OCI-M2 (cell line): ENCODE measurements around the gene TBC1D24.

Experiments
- DNase-seq: peaks from one replicate; lab custom pipeline; 2025; ENCODE audit not compliant: unreplicated experiment; lab: John Stamatoyannopoulos, UW

The TBC1D24 gene

DNA sequence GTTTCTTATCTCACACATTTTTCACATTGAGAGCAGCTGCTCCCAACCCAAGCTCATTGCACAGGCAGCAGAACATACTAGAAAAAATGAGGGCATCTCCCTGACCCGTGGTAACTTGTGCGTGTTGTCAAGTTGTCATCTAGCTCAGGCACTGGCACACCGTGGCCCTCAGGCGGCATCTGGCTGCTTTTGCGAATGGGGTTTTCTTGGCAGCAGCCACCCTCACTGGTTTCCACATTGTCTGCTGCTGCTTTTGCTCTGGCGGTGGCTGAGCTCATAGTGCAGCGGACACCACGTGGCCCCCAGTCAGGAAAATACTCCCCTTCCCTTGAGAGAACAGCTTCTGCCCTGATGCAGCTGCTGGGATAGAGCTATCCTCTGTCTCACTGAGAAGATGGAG is 24.4 kb upstream of the TBC1D24 start:
- DNase-seq: no peak

DNA sequence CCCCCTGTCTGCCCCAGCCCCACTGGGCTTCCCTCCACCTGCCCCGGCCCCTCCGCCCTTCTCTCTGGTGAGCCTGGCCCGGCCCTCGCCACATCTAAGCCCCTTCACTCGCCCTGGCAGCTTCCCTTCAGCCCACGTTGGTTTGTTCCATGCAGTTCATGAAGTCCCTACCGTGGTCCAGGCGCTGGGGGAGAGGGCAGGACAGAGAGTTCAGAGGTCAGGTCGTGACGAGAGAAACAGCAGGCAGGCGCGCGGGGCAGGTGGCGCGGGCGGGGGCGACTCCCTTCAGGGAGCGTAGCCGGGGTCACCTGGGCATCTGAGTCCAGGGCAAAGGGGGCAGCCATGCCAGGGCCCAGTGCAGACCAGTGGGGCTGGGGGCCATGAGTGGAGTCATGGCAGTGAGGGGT is 23.9 kb upstream of the TBC1D24 start:
- DNase-seq: no peak

DNA sequence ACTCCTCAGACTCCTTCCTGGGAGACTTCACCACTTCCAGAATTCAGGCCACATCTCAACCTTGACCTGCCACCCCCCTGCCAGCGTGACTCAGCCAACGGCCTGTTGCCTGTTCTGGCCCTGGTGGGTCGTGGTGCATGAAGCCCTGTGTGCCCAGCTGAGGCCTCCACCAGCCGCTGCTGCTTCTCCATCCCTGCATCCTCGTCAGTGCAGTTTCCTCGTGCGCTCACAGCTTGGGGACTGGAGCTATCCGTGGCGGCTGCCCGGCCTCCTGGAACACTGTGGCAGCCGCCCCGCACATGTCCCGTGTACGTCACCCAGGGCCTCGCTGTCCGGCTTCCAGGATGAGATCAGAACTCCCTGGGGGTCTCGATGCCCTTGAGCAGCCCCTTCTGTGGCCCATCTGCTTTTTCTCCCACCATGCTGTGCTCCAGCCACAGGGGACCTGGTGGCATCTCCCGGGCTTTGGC is 23.0 kb upstream of the TBC1D24 start:
- DNase-seq: no peak

- no peak for DNase-seq
These were observed 22.3 kb upstream of the TBC1D24 start for GRCh38 chr16:2452650-2453049.

- DNase-seq: no peak
These were observed 19.7 kb upstream of the TBC1D24 start for GRCh38 chr16:2455081-2455845.

GRCh38 chr16:2456551-2457153 is 18.3 kb upstream of the TBC1D24 start:
- DNase-seq: no peak

GRCh38 chr16:2457267-2457666 is 17.7 kb upstream of the TBC1D24 start:
- DNase-seq: no peak

GRCh38 chr16:2457946-2458345 is 17.0 kb upstream of the TBC1D24 start:
- DNase-seq: no peak

DNA sequence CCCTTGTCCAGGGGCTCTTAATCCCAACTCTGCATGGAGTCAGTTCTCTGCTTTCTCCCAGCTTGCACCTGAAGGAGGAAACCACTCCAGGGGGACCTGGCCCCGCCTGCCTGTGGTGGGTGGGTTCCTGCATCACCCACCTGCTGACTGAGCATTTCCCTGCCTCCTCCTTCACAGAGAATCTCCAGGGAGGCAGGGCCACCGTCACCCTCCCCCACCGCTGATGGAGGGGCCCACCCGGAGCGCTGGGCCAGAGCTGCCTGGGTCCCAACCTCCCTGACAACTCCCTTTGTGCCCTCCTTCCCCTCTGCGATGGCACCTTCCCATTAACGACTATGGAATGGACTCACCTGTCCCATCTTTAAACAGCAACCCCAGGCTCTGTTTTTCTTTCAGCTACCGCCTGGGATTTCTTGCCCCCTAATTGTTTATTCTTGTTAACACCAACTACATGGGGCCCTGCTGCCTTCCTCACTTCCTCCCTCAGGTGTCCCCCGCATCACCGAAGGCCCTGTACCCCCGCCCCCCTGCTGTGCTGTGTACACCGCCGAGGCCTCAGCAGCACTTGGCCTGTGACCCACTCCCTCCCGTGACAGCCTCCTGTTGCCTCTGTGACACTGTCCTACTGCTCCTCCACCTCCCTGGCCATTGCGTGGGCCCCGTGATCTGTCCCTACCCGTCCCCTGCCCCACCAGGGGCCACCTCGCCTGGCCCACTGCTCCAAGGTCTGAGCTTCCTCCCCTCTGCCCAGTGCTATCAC is 15.9 kb upstream of the TBC1D24 start:
- no peak for DNase-seq

- DNase-seq: peak; percentile 55
These were observed 15.1 kb upstream of the TBC1D24 start, which contains the start of gene TEDC2 for GRCh38 chr16:2459647-2460390. Gene TEDC2, plus strand, starts transcription at chr16:2460109. Its CDS starts 36 bp downstream, at chr16:2460145.

DNA sequence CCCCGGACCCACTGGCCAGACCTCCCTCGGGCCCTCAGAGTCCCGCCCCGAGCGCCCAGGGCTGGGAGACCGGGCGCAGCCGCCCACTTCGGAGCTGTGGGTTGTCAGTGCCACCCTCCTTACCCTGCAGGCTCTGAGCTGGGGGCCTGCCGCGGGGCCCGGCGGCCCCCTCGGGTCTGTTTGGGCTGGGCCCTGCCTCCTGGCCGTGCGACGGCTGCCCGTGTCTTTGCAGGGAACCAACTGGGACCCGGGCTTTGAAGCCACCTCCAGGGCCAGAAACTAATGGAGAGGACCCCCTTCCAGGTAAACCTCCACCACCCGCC is 14.6 kb upstream of the TBC1D24 start:
- no peak for DNase-seq

DNA sequence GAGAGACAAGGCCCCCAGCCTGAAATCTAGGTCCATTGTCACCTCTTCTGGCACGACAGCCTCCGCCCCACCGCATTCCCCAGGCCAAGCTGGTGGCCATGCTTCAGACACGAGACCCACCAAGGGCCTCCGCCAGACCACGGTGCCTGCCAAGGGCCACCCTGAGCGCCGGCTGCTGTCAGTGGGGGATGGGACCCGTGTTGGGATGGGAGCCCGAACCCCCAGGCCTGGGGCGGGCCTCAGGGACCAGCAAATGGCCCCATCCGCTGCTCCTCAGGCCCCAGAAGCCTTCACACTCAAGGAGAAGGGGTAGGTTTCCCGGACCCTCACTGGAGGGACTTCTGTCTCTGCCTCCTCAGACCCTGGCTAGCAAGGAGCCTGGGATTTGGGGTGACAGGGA is 14.0 kb upstream of the TBC1D24 start:
- DNase-seq: no peak

- DNase-seq: no peak
These were observed 12.7 kb upstream of the TBC1D24 start for GRCh38 chr16:2462031-2462866.

DNA sequence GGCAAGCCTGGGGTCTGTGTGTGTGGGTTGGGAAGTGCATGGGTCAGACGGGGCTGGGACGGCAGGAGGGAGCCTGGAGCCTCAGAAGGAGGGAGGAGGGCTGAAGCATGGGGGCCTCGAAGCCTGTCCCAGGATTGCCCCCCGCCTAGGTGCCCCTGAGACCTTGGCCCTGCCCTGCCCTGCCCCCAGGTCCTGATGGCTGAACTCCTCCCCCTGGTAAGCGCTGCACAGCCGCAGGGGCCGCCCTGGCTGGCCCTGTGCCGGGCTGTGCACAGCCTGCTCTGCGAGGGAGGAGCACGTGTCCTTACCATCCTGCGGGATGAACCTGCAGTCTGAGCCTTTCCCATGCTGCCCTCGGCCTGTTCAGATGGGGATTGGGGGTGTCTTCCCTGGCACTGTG is 10.6 kb upstream of the TBC1D24 start:
- no peak for DNase-seq

DNA sequence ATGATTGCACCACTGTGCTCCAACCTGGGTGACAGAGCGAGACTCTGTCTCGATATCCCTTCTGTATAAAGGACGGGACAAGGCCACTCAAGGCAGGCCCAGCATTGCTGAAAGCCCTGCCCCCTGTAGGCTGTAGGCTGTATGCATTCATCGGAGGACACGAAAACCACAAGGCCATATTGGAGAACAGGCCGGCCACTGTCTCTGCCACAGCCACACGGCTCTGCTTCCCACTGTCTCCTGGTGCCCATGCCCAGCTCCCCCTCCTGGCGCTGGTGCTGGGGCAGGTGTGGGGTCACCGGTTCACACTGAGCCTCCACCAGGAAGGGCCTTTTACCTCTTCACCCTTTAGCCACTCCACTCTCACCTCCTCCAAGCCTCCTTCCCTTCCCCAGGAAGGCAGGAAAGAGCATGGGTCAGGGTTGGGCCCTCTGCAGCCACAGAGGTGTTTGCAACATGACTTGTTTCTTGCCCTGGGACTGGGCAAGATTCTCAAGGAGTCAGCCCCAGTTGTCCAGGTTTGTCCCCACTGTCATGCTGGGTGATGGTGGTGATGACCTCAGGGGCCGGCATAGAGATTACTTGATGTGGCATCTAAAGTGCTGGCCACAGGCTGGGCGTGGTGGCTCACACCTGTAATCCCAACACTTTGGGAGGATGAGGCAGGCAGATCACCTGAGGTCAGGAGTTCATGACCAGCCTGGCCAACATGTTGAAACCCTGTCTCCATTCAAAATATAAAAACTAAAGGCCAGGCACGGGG is 9.1 kb upstream of the TBC1D24 start:
- no peak for DNase-seq

DNA sequence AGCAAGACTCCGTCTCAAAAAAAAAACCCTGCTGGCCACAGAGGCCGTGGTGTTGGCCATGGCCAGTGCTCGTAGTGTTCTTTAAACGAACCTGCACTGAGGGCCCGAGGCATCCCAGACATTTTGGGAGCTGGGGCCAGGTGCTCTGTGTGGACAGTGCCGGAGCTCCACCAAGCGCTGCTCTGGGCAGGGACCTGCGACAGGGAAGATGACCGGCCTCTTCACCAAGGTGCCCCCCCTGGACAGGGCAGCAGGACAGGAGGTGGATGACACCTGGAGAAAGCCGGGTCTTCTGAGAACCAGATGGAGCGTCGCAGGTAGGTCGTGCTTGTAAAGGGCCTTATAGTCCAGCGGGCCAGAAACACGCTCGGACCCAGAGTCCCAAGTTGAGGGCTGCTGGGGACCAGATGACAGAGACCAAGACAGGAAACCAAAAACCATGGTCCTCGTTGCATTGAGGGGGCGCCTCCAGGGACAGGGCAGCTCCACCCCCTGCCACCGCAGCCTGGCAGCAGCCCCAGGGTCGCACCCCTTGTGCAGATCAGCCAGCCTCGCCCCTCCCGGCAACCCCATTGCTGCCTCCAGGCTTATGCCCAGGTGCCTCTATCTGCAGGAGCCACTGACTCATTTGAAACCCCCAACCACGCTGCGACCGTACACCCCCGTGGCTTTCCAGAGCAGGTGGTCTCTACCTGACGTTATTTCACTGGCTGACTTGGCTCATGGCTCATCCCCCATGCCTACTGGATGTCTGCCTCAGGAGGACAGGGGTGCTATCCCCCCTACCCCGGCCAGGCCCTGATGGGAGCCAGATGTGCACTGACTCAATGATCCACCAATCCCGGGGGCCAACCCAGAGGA is 8.0 kb upstream of the TBC1D24 start:
- no peak for DNase-seq

DNA sequence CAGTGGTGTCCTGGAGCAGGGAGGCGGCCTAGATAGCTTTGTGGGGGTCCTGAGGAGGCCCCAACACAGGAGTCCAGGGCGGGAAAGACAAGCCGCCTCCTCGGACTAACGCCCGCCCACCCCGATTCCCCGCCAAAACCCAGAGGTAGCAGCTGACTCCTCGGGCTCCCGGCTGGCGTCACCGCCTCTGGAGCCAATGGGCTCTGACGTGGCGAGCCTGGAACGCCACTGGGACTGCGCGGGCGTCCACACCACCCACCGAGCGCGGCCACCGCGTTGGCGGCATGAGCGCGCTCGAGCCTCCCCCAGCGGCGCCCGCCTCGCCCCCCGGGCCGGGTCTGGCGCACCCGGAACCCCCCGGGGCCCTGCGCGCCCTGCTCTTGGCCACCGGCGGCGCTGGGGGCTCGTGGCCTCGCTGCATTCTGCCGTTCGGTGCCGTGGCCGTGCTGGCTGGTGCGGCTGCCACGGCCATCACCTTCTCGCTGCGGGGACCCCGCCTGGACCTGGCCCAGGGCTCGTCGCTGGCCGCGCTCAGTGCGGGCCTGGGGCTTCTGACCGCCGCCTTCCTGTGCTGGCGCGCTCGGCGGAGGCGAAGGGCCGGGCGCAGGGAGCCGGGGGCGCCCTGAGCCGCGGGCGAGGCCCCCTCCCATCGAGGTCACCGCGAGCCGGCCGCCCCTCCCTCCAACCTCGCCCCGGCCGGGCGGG is 7.2 kb upstream of the TBC1D24 start:
- DNase-seq: no peak

- no peak for DNase-seq
These were observed 6.6 kb upstream of the TBC1D24 start for GRCh38 chr16:2468233-2468724.
